Right ventricle myocardium inferior (tissue), 1 donor: ENCODE results near the gene TSHB. TPM values are rescaled to one million over a fixed set of nuclear protein-coding genes. Genes with fewer than 3 reads are reported as not detected.

ENCODE experiments used
- ATAC-seq: fragments of 200-7000 bp; cut with Tn5 transposase; one replicate; pipeline ENCODE4 v1.9.1; 2020; ENCODE audit warnings: mild to moderate bottlenecking, moderate library complexity
- DNase-seq: peaks from one replicate; pipeline ENCODE4 v3.0.0; 2021; ENCODE audit errors: missing footprints
- intact Hi-C: fragments of 100-400 bp; cut with DNase I; formaldehyde crosslinking; loops from one replicate; pipeline ENCODE4 v1.11.0; 2022
- total RNA-seq: library from RNA; stranded (reverse); fragmentation: NEBNext Ultra II Directional; extraction: Animal tissue kit (Norgen Biotek cat#: 25700); gene quantifications from one replicate; pipeline ENCODE4 v1.2.1, GENCODE V29; 2021
- donor health status: DM: no; HTN: yes; CAD: no; lungs with severe emphysema.

The TSHB gene
- total RNA-seq, 1 donor from 2014 or later = not detected

DNA sequence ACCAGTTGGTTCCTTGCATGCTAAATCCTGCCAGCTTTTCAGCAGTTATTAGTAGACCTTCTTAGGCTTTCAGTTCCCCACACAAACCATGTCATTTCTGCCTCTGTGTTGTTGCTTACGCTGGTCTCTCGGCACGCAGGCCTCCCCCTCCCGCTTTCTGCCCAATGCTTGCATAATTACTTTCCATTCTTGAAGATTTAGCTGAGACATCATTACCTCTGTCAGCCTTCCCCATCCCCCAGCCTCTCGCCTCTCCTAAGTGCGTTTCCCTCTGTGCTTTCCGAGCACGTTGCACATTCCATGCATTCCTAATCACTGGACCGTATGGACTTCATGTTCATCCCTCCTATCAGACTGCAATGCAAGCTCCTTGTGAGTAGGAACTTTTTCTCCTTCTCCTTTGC, 26.8 kb downstream of the TSHB start:
- no peak for DNase-seq
- intact Hi-C loops = no loop called here
- no peak for ATAC-seq

DNA sequence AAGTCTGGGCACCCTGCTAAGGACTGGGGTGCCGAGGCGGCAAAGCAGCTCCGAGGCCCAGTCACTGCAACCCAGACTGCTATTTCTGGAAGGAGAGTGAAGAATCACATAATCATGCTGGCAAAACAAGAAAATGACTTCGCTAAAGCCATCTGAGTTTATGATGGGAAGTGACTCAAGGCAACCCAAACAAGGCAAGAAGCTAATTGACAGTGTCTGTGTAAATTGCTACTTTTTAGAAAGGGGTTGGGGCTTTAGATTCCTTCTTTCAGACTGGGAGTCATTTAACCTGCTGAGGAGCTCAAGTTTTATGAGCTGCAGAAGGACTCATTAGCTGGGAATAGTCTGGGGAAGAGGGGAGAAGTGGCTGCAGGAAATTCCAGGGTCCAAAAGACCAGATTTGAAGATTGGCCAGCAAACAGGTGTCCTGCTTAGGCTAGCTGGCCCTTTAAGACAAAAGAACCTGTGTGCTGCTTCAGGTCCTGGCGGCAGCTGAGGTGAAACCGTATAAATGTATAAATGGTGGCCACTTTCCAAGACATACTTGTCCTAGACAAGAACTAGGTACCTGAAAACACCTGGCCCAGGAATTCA, 28.1 kb downstream of the TSHB start:
- DNase-seq = no peak
- no peak for ATAC-seq
- intact Hi-C loops = no loop called here

DNA sequence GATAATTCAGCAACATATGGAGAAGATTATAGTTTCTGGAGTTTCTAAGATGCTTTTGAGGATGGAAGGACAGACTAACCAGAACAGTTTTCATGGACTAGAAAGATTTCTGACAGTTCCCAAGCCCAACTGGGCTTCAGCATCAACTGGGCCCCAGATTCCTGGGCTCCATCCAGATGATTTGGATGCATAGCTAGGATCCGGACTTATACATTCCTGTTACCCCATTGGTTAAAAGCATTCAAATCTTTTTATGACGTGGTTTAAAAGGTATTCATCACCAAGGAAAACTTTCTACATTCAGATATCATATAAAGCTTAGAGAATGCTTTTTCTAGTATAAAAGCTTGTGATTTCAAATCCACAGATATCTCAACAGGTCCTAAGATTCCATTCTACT, 29.7 kb downstream of the TSHB start:
- ATAC-seq (no peak), DNase-seq (no peak)
- intact Hi-C loops = no loop called here

DNA sequence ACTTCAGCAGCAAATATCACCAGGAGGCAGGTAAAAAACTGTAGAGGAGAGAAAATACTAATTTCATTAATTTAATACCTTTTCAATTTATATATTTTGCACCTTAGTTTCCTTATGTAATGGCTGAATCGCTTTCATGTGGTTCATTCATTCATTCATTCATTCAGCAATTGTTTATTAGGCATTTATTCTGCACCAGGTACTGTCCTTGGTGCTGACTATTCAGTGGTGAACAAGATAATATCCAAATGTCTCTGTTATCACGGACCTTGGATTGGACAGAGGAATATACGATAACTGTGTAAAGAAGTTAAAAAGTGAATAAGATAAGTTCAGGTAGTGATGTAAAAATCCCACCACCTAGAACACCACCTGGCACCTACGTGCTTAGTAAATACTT, 30.9 kb downstream of the TSHB start:
- DNase-seq = no peak
- ATAC-seq = no peak
- intact Hi-C loops = no loop called here

DNA sequence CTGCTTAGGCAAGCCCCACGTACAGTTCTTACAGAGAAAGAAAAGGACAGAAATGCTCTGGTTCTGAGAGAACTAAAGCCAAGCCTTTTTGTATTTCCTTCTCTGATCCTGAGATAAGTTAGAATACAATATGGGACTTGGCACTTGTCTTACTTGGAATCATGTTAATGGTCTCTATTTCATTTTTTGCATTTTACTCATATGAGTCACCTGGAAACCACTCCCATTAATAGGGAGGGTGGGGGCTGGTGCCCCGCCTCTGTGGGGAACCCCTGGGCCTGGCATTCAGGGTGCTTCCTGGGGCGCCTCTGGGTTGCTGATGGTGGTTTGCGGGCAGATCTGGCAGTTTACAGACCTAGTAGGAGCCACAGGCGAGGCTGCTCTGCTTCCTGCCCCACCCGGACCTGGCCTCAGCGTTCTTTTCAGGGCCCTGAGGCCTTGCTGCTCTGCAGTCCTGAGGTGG, 32.9 kb downstream of the TSHB start:
- intact Hi-C loops = no loop called here

DNA sequence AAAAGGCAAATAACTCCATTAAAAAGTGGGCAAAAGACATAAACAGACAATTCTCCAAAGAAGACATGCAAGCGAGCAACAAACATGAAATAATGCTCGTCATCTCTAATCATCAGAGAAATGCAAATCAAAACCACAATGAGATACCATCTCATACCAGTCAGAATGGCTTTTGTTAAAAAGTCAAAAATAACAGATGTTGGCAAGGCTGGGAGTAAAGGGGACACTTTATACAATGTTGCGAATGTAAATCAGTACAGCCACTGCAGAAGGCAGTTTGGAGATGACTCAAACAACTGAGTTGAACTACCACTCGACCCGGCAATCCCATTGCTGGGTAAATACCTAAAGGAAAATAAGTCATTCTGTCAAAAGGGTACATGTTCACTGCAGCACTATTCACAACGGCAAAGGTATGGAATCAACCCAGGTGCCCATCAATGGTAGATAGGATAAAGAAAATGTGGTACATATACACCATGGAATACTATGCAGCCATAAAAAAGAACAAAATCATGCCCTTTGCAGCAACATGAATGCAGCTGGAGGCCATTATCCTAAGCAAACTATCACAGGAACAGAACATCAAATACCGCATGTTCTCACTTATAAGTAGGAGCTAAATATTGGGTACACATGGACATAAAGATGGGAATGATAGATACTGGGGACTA, 33.7 kb downstream of the TSHB start:
- ATAC-seq = no peak
- DNase-seq = no peak
- intact Hi-C loops = no loop called here

More for the DNA sequence above, 32.9 kb downstream of the TSHB start:
- ATAC-seq (peak; percentile 52), DNase-seq (peak; percentile 73)

DNA sequence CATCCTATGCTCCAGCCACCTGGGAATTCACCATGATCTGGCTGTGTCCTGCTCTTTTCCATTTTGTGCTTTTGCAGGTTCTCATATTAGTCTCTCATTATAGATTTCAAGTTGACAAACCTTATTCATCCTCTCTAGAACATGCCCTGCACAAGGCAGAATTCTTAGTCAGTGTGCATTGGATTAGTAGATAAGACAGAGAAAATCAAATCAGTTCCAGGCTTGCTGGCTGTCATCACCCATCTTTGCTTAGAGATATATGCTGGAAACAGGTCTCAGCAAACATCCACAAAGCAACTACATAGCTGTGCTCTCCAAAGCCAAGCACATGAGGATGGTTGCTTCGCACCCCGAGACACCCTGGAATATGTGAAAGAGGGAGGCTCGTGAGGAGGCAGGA, 34.8 kb downstream of the TSHB start:
- DNase-seq = no peak
- intact Hi-C loops = no loop called here
- no peak for ATAC-seq

DNA sequence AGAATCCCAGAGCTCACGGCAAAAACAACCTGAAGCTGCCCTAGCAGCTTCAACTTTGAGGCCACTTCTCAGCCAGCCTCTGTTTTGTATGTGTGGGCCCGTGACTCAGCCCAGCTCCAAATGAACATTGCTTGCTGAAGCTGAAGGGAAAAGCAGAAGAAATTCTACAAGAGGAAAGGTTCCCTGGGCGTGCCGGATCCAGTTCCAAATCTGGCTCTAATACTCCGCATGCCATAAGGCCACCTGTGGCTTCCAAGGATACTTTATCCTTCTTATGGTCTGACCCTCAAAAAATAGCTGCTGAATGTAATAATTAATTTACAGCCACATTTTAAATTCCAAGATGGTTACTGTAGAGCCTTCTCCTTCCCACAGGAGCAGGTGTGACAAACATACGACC, 35.4 kb downstream of the TSHB start:
- DNase-seq = no peak
- intact Hi-C loops = no loop called here
- ATAC-seq = no peak

DNA sequence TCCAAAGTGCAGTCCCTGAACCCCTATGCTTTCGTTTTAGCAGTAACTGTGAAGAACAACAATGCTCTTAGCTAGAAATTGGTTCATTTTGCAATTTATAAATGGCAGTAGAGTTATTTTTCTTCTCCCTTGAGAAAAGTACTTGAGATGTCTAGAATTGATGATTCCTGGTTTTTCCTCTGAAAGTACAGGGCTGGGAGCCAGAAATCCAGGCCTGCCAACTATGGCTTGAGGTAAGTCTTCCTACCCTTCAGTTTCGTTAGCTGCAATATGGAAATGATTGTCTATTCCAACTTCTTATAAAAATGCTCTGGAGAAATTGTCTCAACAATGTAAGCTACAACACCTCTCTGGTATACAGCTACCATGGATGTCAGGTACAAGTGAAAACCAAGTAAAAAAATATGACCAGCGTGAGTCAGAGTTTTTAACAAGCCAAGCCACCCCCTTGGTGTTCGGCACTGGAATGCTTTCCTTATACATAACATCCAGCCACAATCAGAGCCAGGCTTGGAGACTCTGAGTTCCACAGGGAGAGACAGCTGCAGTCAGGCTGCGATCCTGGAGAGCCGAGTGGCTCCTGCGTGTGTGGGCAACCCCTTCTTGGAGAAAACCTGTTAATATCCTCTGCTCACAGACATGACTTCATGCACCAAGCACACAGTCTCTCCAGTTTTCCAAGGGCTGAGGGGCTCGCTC, 37.7 kb downstream of the TSHB start:
- intact Hi-C loops = no loop called here
- ATAC-seq (no peak), DNase-seq (no peak)

DNA sequence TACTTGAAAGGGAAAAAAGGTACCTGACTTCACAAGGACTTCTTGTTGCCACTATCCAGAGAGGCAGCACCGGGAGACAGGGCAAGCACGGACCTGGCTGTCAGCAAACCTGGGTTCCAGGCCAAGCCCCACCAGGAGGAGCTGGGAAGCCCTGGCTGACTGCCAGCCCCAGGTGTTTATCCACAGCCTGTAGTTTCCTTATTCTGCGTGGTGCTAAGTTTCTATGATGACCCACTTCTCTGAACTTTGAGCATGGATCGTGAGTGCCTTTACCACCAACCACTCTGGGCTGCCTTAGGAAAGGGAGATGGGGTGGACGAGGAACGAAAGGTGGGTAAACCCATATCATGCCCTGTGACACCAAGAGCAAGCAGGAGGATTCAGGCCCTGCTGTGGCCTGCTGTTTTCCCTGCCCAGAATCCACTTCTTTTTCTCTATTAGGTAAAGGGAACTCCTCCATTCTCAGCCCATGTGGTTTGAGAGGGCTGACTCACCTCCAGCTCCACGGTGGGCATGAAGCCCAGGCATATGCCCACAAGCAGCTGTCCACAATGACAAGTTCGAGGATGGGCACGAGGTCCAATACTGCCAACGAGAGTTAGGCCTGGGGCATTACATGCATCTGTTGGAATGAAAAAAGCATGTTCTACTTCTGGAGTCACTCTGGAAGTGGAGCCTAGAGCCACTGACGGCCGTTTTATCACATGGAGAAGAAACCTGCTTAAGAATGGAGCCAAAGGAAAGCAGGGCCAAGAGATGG, 39.4 kb downstream of the TSHB start:
- intact Hi-C loops = no loop called here
- ATAC-seq (no peak), DNase-seq (no peak)

DNA sequence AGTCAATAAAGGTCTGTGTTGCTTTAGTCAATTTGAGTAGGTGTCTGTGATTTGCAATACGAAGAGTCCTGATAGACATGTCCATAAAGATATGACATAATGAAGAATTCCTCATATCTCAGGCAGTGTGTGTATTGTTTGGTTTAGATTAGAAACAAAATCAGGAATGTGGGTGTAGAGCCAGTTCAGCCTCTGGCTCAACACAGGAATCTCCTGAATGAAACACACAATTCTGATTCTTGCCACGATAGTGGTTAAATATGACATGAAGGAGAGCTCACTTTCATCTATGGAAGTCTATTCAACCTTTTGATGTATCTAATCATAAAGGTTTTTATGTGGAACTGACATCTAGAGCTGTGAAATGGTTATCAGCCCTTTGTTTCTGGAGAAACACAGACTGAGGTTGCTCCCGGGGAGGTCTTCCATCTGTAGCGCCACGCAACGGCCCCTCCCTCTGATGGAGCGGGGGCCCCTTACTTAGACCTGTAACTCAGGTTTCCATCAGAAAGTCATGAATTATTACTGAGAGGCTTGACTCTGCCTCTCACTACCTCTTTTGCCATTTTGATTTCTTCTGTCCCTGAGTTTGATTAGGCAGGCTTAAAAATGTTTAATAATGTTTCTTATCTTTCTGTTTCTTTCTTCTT, 40.2 kb downstream of the TSHB start:
- DNase-seq (no peak), ATAC-seq (no peak)
- intact Hi-C loops = no loop called here

DNA sequence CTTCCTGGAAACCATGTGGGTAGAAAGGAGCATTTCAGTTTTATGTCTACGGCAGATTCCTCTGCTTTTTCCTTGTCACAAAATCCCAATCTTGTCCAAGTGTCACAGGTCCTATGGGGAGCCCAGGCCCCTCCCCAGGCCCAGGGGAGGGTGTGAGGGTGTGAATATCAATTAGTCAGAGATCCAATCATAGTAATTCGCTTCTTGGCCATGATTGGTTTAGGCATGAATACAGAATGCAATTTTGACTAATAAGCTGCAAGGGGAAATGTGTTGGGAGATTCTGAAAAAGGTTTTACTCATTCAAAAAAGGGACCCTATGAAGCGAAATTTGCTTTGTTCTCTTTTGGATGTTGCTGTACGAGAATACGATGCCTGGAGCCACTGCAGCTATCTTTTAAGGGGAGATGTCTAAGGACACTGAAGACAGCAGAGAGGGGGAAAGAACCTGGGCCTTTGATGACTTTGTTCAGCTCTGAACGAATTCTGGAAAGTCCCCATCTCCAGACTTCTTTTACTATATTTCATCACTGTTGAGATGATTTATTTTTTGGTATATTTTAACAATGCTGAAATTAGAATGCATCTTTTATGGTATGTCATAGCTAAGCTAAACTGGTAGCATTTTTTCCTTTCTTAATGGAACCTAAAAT, 41.5 kb downstream of the TSHB start:
- intact Hi-C loops = no loop called here
- DNase-seq (no peak), ATAC-seq (no peak)

DNA sequence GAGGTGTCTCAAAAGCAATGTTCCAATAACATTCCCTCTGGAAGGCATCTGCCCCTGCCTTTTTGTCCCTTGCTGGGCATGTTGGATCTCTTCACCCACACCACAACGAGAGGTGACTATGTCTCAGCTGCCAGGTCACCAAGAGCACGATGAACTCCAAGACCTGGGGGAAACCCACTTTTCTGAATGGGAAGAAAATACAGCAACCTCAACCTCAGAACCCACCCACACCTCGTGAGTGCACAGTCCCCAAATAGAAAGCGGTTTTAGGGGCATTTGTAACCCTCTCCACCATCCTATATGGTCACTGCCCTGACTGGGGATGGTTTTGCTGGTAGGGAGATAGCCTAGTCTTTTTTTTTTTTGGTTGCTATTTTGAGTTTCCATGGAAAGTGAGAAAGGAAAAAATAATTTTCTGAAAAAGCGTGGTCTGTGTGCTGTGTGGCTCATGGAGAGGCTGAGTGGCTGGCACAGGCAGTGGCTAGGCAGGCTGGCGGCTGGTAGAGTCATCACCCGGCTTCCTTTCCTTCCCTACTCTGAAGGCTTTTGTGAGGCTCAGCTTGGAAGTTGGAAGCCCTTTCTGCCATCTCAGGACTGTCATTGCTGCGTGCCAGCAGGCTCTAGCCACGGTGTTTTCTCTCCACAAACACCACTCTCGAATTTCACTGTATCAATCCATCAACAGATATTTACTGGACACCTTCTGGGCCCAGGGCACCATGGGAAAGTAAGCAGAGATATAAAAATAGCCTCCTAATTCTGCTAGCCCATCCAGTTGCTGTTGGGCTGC, 43.9 kb downstream of the TSHB start:
- ATAC-seq (peak; percentile 89), DNase-seq (no peak)
- intact Hi-C loops = no loop called here

DNA sequence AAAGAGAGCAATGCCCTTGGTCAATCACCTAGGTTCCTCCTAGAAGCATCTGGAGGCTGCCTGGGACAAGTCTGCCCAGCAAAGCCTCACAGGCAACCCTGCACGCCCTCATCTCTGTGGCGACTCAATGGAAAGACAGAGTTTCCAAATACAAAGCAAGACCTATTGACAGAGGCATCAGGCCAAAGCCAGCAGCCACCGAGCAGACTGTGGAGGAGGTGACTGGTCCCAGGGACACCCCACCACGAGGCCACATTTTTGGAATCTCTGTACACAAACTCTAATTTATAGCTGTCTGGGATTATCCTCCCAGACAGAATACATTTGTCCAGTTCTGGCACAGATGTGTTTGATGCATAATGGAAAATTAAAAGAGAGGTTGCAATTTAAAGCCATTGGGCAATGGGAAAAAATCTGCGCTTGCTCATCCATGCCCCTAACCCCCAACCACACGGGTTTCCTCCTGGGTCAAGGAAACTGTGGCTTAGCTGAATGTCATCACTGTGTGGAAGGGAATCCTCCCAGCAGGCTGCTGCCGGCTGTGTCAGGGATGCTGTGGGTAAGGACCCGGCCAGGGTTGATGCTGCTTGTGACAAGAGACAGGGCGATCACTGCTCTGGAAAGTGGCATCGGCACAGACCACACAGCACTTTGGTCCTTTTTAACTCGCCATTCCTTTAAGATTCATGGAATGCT, 45.4 kb downstream of the TSHB start:
- intact Hi-C loops = no loop called here
- DNase-seq (no peak), ATAC-seq (no peak)

DNA sequence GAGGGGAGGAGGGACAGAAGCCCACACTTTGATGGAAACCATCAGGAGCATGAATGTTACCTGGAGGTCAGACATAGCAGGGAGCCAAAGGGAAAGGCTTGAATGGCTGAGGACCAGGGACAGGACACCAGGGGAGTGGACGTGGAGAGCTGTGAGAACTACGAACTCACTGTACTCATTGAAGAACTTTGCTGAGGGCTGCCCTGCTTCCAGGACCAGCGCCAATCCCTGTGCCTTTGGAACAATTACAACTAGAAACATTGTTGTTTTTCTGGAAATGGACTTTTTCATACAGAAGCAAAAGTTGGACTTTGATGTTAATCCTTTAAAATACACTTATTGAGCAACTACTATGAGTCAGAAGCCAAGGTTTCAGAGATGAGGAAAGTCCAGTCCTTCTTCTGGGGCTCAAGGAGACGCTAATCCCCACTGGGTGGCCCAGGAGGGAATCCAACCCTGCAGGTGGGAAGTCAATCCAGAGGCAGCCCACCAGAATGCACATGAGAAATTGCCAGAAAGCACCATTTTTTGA, 46.8 kb downstream of the TSHB start:
- DNase-seq = no peak
- intact Hi-C loops = no loop called here
- ATAC-seq = no peak

DNA sequence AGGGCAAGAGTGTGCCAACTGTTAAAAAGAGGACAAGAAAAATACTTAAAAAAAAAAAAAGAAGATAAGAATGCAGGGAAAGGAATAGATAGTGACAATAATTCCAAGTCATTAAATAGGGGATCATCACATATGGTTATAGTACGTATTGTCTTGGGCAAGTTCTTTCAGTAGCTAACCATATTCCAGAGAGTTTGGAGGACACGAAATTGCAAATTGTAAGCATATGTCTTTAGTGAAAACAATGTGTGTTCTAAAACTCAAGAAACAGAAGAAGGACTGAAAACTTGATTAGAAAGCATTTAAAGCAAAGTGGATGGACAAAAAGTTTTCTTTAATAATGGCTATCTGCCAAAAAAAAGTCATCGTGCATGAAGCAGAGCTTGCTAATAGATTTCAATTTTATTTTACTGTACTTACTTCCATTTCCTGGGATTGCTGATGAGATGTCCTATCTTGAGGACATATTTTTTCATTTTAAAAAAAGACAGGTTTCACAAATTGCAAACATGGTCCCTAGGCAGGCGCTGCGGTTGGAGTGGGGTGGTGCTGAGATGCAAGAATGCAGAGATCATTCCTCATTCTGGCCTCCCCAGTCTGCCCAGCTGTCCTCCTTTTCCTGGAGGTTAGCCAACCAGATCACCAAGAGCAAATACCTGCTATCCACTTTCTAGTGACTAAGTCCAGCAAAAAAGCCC, 47.8 kb downstream of the TSHB start:
- intact Hi-C loops = no loop called here
- ATAC-seq = no peak

DNA sequence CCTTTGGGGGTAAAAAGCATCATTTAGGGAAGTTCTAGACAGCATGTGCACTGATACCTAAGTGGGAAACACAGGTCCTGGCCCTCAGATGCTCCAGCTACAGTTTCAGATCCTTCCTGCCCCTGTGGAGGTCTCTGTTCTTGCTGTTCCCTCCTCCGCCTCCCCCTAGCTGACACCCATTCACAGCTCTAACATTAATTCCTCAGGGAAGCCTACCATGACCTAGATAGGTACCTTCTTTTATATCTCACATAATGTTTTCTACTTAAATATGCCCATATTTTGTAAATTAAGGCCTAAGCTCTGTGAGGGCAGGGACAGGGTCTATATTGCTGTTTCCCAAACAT, 48.3 kb downstream of the TSHB start:
- no peak for ATAC-seq
- no peak for DNase-seq
- intact Hi-C loops = no loop called here

More for the DNA sequence above, 47.8 kb downstream of the TSHB start:
- no peak for DNase-seq
